HG03520 (cell line): ENCODE results near the gene MCRIP1.

Experiments
- ATAC-seq: cut with Tn5 transposase; IDR thresholded peaks from one replicate; pipeline ENCODE4 v1.9.1; 2021; ENCODE audit warnings: mild to moderate bottlenecking, moderate library complexity; ENCODE audit not compliant: unreplicated experiment

Gene MCRIP1

GRCh38 chr17:81833160-81833920 lies at the start of gene MCRIP1:
TSS of gene MCRIP1 (minus strand) at chr17:81833291. CDS start at chr17:81824506, 8,785 bp downstream.
- ATAC-seq, result peak; percentile 60

- no peak for ATAC-seq
Measured at GRCh38 chr17:81879121-81879520, 46.0 kb upstream of the MCRIP1 start.

- ATAC-seq, result no peak
Measured at GRCh38 chr17:81878294-81878693, 45.2 kb upstream of the MCRIP1 start.

- no peak for ATAC-seq
Measured at GRCh38 chr17:81877569-81877968, 44.5 kb upstream of the MCRIP1 start.

GRCh38 chr17:81871387-81872230 lies 38.5 kb upstream of the MCRIP1 start:
- ATAC-seq, result no peak

GRCh38 chr17:81870981-81871386 lies 37.9 kb upstream of the MCRIP1 start, which contains the start of gene ARHGDIA:
TSS of gene ARHGDIA (minus strand) at chr17:81871337. CDS start at chr17:81869930, 1,407 bp downstream.
- ATAC-seq, result no peak

- ATAC-seq, result no peak
Measured at GRCh38 chr17:81870131-81870980, 37.3 kb upstream of the MCRIP1 start.

GRCh38 chr17:81869221-81870130 lies 36.4 kb upstream of the MCRIP1 start:
- ATAC-seq, result no peak

GRCh38 chr17:81868674-81869220 lies 35.7 kb upstream of the MCRIP1 start:
- no peak for ATAC-seq

- no peak for ATAC-seq
Measured at GRCh38 chr17:81867991-81868673, 35.0 kb upstream of the MCRIP1 start.

GRCh38 chr17:81867170-81867990 lies 34.3 kb upstream of the MCRIP1 start:
- no peak for ATAC-seq

GRCh38 chr17:81866440-81867169 lies 33.5 kb upstream of the MCRIP1 start:
- no peak for ATAC-seq

- ATAC-seq, result no peak
Measured at GRCh38 chr17:81865733-81866439, 32.8 kb upstream of the MCRIP1 start.

- ATAC-seq, result no peak
Measured at GRCh38 chr17:81865358-81865732, 32.3 kb upstream of the MCRIP1 start.

GRCh38 chr17:81863833-81864768 lies 31.0 kb upstream of the MCRIP1 start:
- ATAC-seq, result no peak

- ATAC-seq, result no peak
Measured at GRCh38 chr17:81863123-81863675, 30.1 kb upstream of the MCRIP1 start.
